Activated CD8-positive, alpha-beta memory T cell treated with anti-CD3 and anti-CD28 coated beads for 1 hour (primary cell): Measurements from ENCODE around the gene TMEM144.
"Not testable (repeated sequence)": the region's sequence is repeated elsewhere in the genome, so short reads cannot be mapped to it uniquely, and the experiment has no call there.

Experiments
- DNase-seq, 2 donors: peaks; one replicate each; pipeline ENCODE4 v3.0.0-alpha.2; 2020; ENCODE audit warnings: low read depth in 1 of 2; ENCODE audit errors: extremely low read depth in 1 of 2

Gene TMEM144

DNA sequence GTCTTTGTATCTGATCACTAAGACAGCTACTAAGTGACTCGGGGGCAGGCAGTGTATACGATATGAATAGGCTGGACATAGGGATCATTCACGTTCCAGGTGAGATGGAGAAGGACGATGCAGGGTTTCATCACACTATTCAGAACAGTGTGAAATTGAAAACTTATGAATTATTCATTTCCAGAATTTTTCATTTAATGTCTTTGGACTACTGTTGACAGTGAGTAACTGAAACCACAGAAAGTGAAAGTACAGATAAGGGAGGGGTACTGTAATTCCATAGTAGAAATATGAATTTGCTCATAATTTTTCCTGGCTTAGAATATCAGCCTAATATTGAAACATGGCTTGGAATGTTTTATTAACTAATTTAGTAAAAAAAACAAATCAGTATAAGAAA, 24.4 kb downstream of the TMEM144 start:
- DNase-seq: no peak

DNA sequence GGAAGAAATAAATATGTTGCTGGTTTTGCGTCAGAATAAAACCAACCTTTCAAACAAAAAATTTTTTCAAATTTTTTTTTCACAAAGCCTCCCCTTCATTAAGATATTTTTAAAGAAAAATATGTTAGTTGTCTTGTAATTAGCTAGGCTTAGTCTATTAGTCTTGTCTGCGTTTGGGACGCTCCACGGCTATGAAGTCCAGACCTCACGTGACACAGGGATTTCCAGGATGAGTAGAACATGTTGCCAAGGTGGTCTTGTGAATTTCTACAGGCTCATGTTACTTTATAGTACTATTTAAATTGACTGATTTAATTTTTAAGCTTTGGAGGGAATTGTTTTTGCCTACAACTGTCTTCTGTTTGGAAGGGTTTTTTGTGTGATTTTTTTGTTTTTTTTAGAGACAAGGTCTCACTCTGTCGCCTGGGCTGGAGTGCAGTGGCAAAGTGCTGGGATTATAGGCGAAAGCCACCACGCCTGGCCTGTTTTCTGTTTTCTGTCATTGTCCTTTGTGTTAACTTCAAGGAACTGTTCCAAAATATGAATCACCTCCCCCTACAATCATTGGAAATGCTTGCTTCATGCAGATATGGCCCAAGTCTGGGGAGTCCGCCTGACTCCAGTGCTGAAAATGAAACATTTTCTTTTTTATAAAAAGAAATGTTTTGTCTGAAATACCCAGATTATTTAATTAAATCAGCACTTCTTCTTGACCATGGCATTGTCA, 26.2 kb downstream of the TMEM144 start:
- no peak for DNase-seq

GRCh38 chr4:158238575-158238974, 28.3 kb downstream of the TMEM144 start:
- DNase-seq: no peak

- DNase-seq: no peak
Observed at GRCh38 chr4:158239196-158239595, 28.9 kb downstream of the TMEM144 start.

- DNase-seq: no peak
Observed at GRCh38 chr4:158243071-158243470, 32.8 kb downstream of the TMEM144 start.

DNA sequence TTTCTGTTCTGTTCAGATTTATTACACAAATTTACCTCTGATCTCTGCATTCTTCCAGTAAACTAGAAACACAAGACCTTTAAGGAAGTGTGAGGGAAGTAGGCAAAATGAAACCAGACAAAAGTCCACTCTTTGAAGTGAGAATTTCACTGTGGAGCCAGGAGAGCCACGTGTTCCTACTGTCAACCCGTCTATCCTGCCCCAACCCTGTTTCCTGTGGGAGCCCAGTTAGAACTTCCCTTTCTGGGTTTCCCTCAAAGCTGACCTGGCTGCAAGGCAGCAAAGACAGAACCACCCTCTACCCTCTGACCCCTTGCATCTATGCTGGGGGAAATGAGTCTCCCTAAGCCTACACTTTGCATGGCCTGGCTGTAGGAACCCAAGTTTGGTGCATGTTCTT, 40.0 kb downstream of the TMEM144 start:
- DNase-seq: no peak

DNA sequence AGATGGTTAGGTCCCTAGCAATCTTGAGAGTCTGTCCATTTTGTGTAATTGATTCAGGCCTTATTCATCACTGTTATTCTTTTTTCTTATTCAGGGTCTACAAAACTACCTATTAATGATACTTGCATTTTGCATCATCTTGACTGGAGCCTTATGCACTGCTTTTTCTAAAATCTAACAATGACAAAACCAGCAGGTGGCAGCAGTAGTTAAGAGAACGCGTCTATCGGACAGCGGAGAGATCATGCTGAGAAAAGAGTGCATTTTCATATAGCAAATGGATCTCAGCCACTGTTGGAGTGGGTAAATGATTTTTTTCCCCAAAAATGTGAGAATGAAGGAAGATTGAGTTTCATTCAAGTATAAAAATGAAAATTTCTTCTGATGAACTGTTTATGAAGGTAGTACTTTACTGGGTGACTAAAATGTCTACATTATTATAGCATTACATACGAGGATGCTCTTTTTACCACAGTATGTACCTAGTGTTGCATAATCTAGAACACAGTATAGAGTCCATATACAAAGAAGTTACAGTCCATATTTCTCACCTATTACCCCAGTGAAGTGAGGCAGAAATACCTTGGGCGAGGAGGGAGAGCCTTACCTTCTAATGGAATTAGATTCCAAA, 43.2 kb downstream of the TMEM144 start:
- DNase-seq: peak in 1 of 2 donors; percentile 12

DNA sequence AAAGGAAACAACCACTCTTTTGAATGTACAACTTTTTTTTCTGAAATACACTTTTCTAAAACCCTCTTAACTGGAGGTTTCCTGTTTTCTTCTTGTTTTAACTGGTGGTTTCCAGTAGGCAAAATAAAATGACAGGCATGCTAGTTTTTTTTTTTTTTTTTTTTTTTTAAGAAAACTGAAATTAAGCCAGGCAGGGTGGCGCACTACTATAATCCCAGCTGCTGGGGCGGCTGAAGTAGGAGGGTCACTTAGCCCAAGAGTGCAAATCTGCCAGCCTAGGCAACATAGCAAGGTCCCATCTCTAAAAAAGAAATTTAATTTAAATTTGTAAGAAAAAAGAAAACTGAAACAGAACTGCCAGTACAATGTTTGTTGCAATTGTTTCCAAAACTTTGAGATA, 44.0 kb downstream of the TMEM144 start:
- no peak for DNase-seq

DNA sequence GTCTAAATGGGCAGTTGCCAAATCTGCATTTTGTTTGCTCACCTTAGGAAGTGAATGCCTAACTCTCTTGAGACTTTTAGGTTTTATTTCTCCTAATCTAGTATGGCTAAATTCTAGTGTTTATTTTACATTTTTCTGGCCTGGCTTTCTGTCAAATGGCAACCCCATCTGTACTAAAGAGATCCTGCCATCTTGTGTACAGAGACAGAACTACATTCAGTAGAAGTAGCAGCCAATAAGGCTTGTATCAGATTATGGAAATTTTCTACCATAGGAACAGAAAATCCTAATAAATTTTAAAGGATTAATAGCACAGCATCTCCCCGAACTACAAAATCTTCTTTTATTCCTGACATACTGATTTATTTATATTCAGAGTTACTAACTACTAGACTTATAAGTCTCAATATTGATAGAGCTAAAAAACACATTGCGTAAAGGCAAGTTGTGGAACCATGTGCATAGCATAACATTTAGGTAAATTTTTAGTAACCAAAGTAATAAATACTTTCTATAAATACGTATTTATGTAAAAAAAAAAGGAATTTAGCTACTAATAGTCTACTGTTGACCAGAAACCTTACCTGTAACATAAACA, 45.5 kb downstream of the TMEM144 start:
- no peak for DNase-seq

GRCh38 chr4:158259955-158260575, 49.8 kb downstream of the TMEM144 start:
- no peak for DNase-seq

DNA sequence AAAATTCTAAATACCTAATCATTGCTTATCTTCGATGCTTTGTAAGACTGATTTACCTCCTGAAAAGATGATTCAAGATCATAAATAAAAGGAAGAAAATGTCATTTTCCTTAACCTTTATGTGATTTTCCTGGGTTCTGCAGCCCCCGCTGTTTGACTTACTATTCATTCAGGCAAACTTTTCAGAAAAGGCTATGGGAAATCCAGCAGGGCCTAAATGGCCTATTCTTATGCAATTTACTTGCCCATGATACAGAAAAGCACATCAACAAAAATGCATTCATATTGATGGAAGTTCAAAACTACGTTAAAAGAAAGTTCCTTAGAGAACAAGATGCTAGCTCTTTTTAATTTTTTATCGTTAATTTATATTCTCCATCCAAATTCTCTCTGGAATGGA, 51.2 kb downstream of the TMEM144 start:
- DNase-seq: no peak

GRCh38 chr4:158268553-158268952, 58.3 kb downstream of the TMEM144 start:
- no peak for DNase-seq

DNA sequence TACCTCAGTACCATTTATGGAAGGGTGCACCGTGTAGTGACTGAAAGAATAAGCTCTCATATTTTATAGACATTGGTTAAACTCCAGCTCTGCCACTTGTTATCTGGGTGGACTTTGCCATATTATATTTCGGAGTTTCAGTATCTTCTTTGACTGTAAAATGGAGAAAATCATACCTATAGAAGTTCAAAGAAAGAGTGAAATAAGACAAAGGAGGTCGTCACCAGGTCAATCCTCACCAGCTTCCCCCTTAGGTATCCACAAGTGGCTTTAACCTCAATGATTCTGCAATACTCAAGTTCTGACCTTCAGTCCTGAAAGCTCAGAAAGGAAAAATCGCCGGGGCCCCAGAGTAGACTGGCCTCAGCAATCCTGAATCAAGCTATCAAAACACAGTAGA, 64.3 kb downstream of the TMEM144 start:
- no peak for DNase-seq

GRCh38 chr4:158277558-158277957, 67.3 kb downstream of the TMEM144 start:
- DNase-seq: no peak

DNA sequence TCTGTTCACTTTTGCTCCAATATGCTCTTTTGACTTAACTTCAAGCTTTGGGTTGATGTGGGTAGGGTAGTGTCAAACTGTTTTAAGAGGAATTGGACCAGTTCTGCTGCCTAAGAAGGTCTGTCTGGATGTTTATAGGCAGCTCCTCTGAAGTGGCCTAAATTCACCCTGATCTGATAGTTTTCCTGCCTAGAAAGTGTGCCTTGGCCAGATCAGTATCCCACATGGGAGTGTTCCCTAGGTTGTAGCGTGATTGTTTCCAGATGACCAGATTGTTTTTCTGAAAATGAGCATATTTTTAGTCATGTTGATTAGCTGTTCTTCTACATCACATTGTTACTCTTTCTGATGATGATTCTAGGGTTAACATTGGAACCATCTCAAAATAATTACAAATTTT, 68.8 kb downstream of the TMEM144 start:
- DNase-seq: not testable (repeated sequence)

DNA sequence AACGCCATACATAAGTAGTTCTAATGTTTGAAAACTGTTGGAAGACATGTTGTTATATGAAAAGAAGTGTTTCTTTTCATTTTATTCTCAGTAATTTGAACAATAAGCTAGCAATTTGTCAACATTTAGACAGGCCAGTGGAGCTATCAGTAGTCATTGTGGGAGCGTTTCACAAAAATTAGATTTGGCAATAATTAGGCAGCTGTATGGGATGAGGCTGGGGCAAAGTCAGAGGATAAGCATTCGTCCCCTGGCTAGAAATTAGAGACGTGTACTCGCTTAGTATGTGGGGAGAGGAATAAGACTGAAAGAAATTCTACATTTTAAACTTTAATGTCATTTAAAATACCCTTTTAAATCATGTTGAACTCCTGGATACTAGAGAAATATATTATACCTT, 70.6 kb downstream of the TMEM144 start:
- DNase-seq: no peak

DNA sequence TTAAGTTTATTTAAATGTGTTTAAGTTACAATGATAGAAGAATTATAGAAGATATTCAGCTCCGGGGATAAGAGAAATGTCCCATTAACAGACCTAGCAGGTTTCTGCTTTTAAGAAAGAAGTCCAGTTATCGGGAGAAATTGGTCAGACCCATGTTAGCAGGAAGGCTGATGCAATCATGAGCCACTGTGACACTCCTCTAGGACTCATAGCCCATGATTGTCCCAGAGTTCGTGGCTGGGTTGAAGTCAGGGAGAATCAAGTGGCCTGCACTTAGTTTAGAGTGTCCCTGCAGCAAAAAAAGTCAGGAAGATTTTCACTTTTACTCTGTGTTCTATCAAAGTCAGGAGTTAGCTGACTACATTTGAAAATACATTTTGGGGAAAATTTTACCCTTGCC, 72.0 kb downstream of the TMEM144 start:
- DNase-seq: no peak

- no peak for DNase-seq
Observed at GRCh38 chr4:158285429-158286216, 75.3 kb downstream of the TMEM144 start.

GRCh38 chr4:158290912-158291311, 80.6 kb downstream of the TMEM144 start:
- no peak for DNase-seq

GRCh38 chr4:158291334-158292055, 81.2 kb downstream of the TMEM144 start:
- no peak for DNase-seq
